Endothelial cell of umbilical vein (primary cell): Measurements from ENCODE around the gene TCHHL1.

Experiments used
- EZH2 ChIP-seq: IDR thresholded peaks from 2 replicates; pipeline ENCODE4 v1.6.1; 2012; ENCODE audit warnings: borderline replicate concordance, low read depth, mild to moderate bottlenecking, moderate library complexity, low read length, inconsistent platforms; ENCODE audit not compliant: severe bottlenecking
- FOS ChIP-seq: IDR thresholded peaks from 2 replicates; pipeline ENCODE4 v1.6.1; 2011; ENCODE audit warnings: mild to moderate bottlenecking, low read length, moderate library complexity, borderline replicate concordance; ENCODE audit not compliant: insufficient read depth
- GATA2 ChIP-seq: IDR thresholded peaks from 2 replicates; pipeline ENCODE4 v1.7.0; 2011; ENCODE audit warnings: low read depth, mild to moderate bottlenecking, moderate library complexity, mixed read lengths, low read length; ENCODE audit not compliant: insufficient read length, insufficient read depth
- JUN ChIP-seq: IDR thresholded peaks from 2 replicates; pipeline ENCODE4 v1.6.1; 2011; ENCODE audit warnings: borderline replicate concordance, low read depth; ENCODE audit not compliant: insufficient read length, insufficient read depth
- MYC ChIP-seq: IDR thresholded peaks from one replicate; pipeline ENCODE4 v1.6.1; 2011; ENCODE audit warnings: mild to moderate bottlenecking, low read depth, low read length
- POLR2A ChIP-seq: IDR thresholded peaks from 2 replicates; pipeline ENCODE4 v1.6.1; 2012; ENCODE audit warnings: low read depth, mild to moderate bottlenecking, control low read depth, low read length
- POLR2AphosphoS5 ChIP-seq: IDR thresholded peaks from 2 replicates; pipeline ENCODE4 v1.6.1; 2012; ENCODE audit warnings: low read depth, mild to moderate bottlenecking, control low read depth, low read length, moderate library complexity; ENCODE audit not compliant: insufficient read depth
- TF ChIP-seq, protein P1 (sequence below), 2 donors: IDR thresholded peaks; 1 replicate in 1 of 2; 2 replicates in 1 of 2; pipeline ENCODE4 v1.5.1; 2011; ENCODE audit warnings: low read length in 2 of 2, mild to moderate bottlenecking in 2 of 2, moderate library complexity in 2 of 2, control low read depth in 1 of 2, inconsistent platforms in 1 of 2, low read depth in 1 of 2; ENCODE audit not compliant: insufficient read depth in 1 of 2; ENCODE audit errors: extremely low read depth in 1 of 2
- TF ChIP-seq, protein P2 (sequence below): IDR thresholded peaks from 2 replicates; pipeline ENCODE4 v1.6.1; 2011; ENCODE audit not compliant: insufficient read depth, insufficient read length

DNA sequence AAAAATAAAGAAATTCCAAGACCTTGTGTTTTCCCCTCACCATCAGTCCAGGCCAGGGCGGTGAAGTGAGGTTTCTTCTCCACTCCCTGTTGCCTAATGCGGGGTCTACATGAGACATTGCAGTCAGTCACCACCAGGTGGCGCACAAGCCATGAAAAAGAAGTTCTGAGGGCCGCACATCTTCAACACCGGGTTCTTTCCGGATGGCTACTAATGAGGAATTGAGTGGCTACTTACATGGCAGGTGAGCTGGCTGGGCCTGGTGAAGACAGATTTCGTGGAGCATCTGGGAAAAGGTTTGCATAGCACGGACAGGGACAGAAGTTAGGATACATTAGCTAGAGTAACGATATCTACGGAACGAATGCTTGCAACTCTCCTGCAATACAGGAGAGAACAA is 36.3 kb downstream of the TCHHL1 start:
- TF ChIP-seq, protein P1, sequence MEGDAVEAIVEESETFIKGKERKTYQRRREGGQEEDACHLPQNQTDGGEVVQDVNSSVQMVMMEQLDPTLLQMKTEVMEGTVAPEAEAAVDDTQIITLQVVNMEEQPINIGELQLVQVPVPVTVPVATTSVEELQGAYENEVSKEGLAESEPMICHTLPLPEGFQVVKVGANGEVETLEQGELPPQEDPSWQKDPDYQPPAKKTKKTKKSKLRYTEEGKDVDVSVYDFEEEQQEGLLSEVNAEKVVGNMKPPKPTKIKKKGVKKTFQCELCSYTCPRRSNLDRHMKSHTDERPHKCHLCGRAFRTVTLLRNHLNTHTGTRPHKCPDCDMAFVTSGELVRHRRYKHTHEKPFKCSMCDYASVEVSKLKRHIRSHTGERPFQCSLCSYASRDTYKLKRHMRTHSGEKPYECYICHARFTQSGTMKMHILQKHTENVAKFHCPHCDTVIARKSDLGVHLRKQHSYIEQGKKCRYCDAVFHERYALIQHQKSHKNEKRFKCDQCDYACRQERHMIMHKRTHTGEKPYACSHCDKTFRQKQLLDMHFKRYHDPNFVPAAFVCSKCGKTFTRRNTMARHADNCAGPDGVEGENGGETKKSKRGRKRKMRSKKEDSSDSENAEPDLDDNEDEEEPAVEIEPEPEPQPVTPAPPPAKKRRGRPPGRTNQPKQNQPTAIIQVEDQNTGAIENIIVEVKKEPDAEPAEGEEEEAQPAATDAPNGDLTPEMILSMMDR (IDR thresholded peaks at IDR 0.05; ENCODE audit: extremely low read depth in 1 of 2, insufficient read depth in 1 of 2, low read depth in 1 of 2, low read length in 2 of 2) = peak; percentile 77 to 93
- TF ChIP-seq POLR2A = no peak
- TF ChIP-seq, protein P2, sequence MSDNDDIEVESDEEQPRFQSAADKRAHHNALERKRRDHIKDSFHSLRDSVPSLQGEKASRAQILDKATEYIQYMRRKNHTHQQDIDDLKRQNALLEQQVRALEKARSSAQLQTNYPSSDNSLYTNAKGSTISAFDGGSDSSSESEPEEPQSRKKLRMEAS = no peak
- no peak for TF ChIP-seq JUN
- no peak for TF ChIP-seq POLR2AphosphoS5
- no peak for TF ChIP-seq EZH2
- no peak for TF ChIP-seq MYC
- TF ChIP-seq GATA2 = no peak
- no peak for TF ChIP-seq FOS
